GM18520 (cell line): ENCODE measurements around the gene CNTFR.

ENCODE experiments used
- ATAC-seq: cut with Tn5 transposase; IDR thresholded peaks from one replicate; pipeline ENCODE4 v1.9.1; 2021; ENCODE audit not compliant: unreplicated experiment

CNTFR gene

GRCh38 chr9:34526026-34526425 is 63.5 kb downstream of the CNTFR start:
- ATAC-seq: no peak

GRCh38 chr9:34524349-34524748 is 65.2 kb downstream of the CNTFR start:
- no peak for ATAC-seq

- ATAC-seq: peak; percentile 65
Observed at GRCh38 chr9:34522971-34523797, 66.3 kb downstream of the CNTFR start, which contains the start of gene ENHO. TSS of gene ENHO (minus strand) at chr9:34522990. CDS start at chr9:34521695, 1,295 bp downstream.

- ATAC-seq: no peak
Observed at GRCh38 chr9:34522091-34522887, 67.2 kb downstream of the CNTFR start.

GRCh38 chr9:34521406-34522045 is 68.0 kb downstream of the CNTFR start:
- ATAC-seq: no peak

- ATAC-seq: no peak
Observed at GRCh38 chr9:34520505-34521385, 68.8 kb downstream of the CNTFR start.

- no peak for ATAC-seq
Observed at GRCh38 chr9:34520096-34520495, 69.4 kb downstream of the CNTFR start.

GRCh38 chr9:34519321-34520020 is 70.1 kb downstream of the CNTFR start:
- ATAC-seq: no peak

GRCh38 chr9:34518896-34519295 is 70.6 kb downstream of the CNTFR start:
- no peak for ATAC-seq

GRCh38 chr9:34518110-34518616 is 71.4 kb downstream of the CNTFR start:
- no peak for ATAC-seq

- ATAC-seq: no peak
Observed at GRCh38 chr9:34517185-34517584, 72.3 kb downstream of the CNTFR start.

- no peak for ATAC-seq
Observed at GRCh38 chr9:34515959-34516358, 73.6 kb downstream of the CNTFR start.

- no peak for ATAC-seq
Observed at GRCh38 chr9:34514816-34515215, 74.7 kb downstream of the CNTFR start.

- no peak for ATAC-seq
Observed at GRCh38 chr9:34514401-34514800, 75.1 kb downstream of the CNTFR start.

- ATAC-seq: no peak
Observed at GRCh38 chr9:34513567-34514214, 75.8 kb downstream of the CNTFR start.

- no peak for ATAC-seq
Observed at GRCh38 chr9:34512131-34513078, 77.1 kb downstream of the CNTFR start.

- no peak for ATAC-seq
Observed at GRCh38 chr9:34510497-34511468, 78.7 kb downstream of the CNTFR start.
